Inferior parietal cortex (tissue), 1 donor: ENCODE results near the gene CNOT4.
"Not testable (repeated sequence)": the region's sequence is repeated elsewhere in the genome, so short reads cannot be mapped to it uniquely, and the experiment has no call there.

Experiments used
- DNase-seq: peaks from one replicate; pipeline ENCODE4 v3.0.0-alpha.2; 2016; ENCODE audit errors: extremely low spot score

CNOT4 gene

GRCh38 chr7:135364206-135364605 is 145.7 kb downstream of the CNOT4 start:
- no peak for DNase-seq

- no peak for DNase-seq
Observed at GRCh38 chr7:135362871-135363270, 147.0 kb downstream of the CNOT4 start.

GRCh38 chr7:135361788-135362187 is 148.1 kb downstream of the CNOT4 start:
- DNase-seq = no peak

GRCh38 chr7:135359615-135360014 is 150.3 kb downstream of the CNOT4 start:
- no peak for DNase-seq

- DNase-seq = no peak
Observed at GRCh38 chr7:135355377-135356048, 154.4 kb downstream of the CNOT4 start.

- no peak for DNase-seq
Observed at GRCh38 chr7:135353832-135354231, 156.1 kb downstream of the CNOT4 start.

GRCh38 chr7:135352285-135352684 is 157.6 kb downstream of the CNOT4 start:
- DNase-seq = no peak

GRCh38 chr7:135351070-135351469 is 158.8 kb downstream of the CNOT4 start:
- DNase-seq = not testable (repeated sequence)

- DNase-seq = no peak
Observed at GRCh38 chr7:135349746-135350145, 160.2 kb downstream of the CNOT4 start.

- DNase-seq = no peak
Observed at GRCh38 chr7:135348493-135348892, 161.4 kb downstream of the CNOT4 start.

- no peak for DNase-seq
Observed at GRCh38 chr7:135343361-135343760, 166.5 kb downstream of the CNOT4 start.

GRCh38 chr7:135342887-135343286 is 167.0 kb downstream of the CNOT4 start:
- DNase-seq = peak; percentile 58

- no peak for DNase-seq
Observed at GRCh38 chr7:135341049-135341448, 168.9 kb downstream of the CNOT4 start.

- DNase-seq = no peak
Observed at GRCh38 chr7:135337977-135338550, 171.8 kb downstream of the CNOT4 start.

GRCh38 chr7:135337506-135337905 is 172.4 kb downstream of the CNOT4 start:
- DNase-seq = no peak

- DNase-seq = peak; percentile 19
Observed at GRCh38 chr7:135335628-135336139, 174.2 kb downstream of the CNOT4 start.

GRCh38 chr7:135334830-135335543 is 174.9 kb downstream of the CNOT4 start:
- no peak for DNase-seq

GRCh38 chr7:135333946-135334345 is 176.0 kb downstream of the CNOT4 start:
- no peak for DNase-seq

- no peak for DNase-seq
Observed at GRCh38 chr7:135333200-135333599, 176.7 kb downstream of the CNOT4 start.

GRCh38 chr7:135330088-135330487 is 179.8 kb downstream of the CNOT4 start:
- no peak for DNase-seq

- no peak for DNase-seq
Observed at GRCh38 chr7:135328526-135328925, 181.4 kb downstream of the CNOT4 start.

GRCh38 chr7:135328053-135328452 is 181.8 kb downstream of the CNOT4 start:
- DNase-seq = no peak

- DNase-seq = no peak
Observed at GRCh38 chr7:135327458-135327857, 182.4 kb downstream of the CNOT4 start.
